ENCODE measurements around the gene C1S.
"Not testable (repeated sequence)": the region's sequence is repeated elsewhere in the genome, so short reads cannot be mapped to it uniquely, and the experiment has no call there.

C1S gene

DNA sequence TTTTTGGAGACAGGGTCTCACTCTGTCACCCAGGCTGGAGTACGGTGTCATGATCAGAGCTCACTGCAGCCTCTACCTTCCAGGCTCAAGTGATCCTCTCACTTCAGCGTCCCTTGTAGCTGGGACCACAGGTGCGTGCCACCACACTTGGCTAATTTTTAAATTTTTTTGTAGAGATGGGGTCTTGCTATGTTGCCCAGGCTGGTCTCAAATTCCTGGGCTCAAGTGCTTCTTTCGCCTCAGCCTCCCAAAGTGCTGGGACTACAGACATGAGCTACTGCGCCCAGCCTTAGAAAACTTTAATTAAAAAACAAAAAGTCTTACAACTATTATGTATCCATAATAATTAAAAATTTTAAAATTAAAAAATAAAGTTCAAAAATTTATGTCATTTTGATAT, 46.7 kb downstream of the C1S start:
- DNase-seq = not testable (repeated sequence)

DNA sequence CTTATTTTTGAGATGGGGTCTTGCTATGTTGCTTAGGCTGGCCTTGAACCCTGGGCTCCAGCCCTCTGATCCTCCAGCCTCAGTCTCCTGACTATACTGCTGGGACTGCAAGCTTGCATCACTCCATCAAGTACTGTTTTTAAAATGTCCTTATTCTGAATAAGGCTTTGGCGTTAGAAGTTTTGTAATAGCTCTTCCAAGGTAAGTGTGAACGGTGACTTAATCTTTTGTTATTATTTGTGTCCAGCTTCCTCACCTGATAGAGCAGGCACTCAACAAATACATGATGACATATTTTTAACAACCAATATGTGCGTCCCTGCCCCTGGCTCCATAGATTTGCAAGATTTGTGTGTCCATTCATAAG, 47.1 kb downstream of the C1S start:
- DNase-seq = no peak

DNA sequence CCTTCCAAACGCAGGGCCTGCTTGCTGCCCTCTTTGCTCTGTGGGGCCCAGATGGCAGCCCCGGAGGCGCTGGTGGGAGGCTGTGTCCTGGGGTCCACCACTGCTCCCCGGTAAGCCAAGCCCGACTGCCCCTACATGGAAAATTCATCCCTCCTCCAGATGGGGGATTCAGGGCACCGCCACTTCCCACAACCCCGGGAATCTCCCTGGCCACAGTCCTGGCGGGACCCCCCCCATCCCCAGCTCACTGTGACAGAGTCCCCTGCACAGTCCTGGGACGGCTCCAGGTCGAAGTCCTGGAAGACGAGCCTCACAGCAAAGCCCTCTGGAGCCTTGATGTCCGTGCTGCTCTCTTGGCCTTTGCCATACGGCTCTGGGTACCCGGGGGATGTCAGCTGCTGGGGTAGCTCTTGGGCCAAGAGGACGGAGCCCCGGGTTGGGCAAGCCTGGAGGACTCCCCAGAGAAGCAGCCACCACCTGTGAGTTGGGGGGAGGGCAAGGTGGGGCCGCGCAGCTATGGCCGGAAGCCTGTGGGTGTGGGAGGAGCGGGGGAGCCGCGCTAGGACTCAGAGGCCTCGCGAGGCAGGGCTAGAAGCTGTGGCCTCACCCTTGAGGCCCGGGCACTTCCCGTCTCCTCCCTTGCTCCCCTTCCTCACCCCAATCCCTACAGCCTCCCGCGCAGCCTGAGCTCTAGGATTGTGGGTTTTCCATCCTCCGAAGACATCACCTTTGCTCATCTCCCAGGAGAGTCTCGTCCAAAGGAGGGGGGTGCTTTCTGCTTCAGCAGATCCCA, 47.7 kb downstream of the C1S start:
- peak; percentile 84 for DNase-seq

DNA sequence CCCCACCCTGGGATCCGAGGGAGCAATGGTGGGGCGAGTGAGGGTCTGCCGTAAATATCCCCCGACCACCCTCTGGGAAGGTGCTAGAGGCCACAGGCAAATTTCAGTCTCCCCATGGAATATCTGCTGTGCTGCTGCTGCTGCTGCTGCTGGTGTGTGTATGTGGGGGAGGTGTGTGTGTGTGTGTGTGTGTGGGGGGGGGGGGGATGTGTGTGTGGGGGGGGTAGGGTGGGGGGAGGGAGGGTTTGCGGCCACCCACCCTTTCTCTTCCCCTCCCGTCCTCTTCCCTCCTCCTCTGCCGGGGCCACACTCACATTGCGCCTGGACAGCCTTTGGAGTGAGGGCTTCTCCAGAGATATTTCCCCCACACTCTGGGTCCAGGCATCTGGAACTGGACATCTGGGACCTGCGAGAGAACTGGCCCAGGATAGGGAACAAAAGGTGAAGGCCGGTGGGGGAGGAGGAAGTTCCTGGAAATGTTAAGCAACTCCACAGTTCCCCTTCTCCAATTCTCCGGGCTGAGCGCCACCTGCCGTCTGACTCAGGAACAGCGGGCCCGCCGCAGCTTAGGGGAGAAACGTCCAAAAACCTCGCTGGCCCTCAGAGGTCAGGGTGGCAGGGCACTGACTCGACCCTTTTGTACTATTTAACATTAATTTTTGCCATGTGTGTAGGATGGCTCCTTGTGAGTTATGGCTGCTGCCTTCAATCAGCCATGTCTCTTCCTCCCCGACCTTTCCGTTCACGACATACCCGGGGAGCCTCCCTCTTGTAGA, 48.5 kb downstream of the C1S start, which contains the start of gene C1RL:
TSS of gene C1RL (minus strand) at position 419 of the 776 bp plus-strand sequence. CDS start at position 385, 34 bp downstream.
- peak; percentile 79 for DNase-seq

DNA sequence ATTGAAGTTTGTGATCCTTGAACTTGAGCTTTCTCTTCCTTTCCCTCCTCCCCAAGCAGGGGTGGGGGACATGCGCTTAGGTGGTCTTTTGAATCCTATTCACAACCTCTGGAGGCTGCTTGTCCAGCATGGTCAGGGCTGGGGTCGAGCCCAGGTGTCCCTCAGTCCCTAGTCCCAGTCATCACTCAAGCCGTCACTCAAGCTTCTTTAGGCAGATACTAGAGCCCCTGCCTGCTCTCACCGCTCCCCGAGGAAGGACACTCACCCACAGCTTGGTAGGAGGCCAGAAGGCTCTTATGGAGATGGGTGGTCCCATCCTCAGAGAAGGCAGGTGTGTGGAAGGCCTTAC, 49.0 kb downstream of the C1S start:
- DNase-seq = no peak

DNA sequence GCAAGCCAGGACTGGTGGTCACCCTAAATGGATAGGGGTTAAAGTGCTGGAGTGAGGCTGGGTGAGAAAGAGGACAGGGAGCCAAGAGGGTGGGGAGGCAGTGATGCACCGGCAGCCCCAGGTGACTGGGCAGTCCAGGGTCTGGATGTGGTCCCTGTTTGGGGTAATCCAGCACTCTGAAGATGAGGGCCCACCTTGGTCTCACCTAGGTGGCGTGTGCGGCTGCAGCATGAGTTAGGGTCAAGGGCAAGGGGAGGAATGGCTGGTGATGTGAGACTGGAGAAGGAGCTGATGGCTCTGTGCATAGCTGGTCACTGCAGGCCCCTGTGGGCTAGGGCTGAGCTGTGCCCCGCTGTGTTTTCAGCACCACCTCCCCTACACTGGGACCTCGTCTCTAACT, 50.1 kb downstream of the C1S start:
- DNase-seq = no peak

DNA sequence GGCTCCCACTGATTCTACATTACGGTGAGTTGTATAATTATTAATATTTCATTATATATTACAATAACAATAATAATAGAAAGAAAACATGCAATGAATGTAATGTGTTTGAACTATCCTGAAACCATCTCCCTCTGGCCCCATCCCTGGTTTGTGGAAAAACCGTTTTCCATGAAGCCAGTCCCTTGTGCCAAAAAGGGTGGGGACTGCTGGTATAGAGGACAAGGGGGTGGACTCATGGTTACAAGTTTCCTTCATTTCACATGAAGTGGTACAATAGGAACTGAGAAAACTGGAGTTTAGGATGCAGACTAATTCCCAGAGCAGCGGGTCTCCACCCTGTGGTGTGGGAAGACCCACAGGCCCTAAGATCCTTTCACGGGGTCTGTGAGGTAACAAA, 51.5 kb downstream of the C1S start:
- no peak for DNase-seq

DNA sequence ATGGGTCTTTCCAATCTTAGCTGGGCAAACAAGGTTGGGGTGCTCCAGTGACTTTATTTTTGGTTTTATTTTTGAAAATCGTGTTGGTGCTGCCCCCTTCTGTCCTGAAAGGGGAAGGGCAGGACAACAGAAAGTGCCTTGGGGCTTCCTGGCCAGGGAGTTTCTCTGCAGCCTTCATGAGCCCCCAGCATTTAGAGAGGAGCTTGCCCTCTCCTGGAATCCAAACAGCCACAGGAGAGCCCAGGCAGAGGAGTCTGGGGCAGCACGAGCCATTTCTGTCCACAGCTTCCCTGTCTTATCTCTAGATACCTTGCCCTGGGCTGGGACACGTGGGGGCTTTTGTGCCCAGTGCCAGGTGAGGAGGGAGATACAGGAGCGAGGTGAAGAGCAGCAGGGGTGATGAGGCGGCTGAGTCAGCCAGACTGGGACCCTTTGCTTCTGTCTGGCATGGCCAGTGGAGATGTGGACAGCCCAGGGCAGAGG, 52.9 kb downstream of the C1S start:
- no peak for DNase-seq

DNA sequence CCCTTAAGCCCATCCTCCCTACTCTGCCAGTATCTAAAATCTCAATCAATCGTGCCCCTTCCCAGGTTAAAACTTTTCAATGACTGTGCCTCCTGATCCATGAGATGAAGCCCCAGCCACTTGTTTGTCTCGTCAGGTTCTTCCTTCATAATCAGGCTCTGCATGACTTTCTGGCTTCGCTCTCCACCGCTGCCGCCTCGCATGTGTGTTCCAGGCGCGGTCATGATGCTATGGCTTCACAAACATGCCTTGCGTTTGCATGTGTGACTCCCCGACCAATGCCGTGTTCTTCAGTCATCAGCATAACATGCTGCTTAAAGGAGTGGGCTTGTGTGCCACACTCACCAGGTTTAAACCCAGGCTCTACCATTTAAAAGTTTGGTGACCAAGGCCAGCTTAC, 53.5 kb downstream of the C1S start:
- no peak for DNase-seq

DNA sequence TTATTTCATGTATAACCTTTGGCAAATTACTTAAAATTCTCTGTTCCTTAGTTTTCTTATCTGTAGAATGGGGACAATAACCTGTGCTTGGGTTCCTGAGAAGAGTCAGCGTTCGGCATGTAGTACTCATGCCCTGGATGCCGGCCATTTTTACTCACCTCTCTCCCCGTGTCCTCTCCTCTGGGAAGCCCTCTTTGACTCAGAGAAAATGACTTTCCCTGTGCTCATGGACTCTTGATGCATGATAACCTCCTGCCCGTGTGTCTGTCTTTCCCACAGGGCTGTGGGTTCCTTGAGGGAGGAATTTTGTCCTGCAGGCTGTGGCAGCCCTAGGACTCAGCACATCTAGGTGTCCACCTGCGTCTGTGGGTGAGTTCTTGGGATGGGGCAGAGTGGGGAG, 54.3 kb downstream of the C1S start:
- no peak for DNase-seq

DNA sequence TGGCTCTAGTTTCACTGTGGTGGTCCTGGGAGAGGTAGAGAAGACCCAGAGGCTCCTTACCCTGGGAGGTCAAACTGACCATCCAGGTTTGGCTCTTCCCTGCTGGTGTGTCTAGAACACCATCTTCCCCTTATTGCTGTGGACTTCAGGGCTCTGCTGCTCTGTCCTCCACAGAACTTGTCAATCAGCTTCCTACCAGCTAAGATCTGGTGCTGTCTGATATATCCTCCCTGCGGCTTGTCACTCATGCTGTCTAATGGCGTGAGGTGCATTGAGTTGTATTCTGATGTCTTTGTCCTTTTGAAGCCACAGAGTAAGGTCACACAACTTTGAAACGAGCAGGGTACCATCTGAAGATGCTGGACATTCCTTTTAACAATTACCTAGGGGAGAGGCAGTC, 55.7 kb downstream of the C1S start:
- DNase-seq = no peak

DNA sequence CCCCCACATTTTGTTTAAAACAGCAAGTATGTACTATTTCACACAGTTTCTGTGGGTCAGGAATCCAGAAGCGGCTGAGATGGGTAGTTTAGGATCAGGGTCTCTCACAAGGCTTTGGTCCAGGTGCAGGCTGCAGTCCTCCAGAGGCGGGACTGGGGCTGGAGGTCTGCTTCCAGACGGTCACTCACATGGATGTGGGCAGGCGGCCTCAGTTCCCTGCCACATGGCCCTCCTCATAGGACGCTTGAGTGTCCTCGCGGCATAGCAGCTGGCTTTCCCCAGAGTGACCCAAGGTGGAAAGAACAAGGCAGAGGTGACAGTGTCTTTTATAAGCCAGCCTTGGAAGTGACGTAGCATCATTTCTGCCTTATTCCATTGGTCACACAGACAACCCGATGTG, 56.4 kb downstream of the C1S start:
- DNase-seq = no peak

DNA sequence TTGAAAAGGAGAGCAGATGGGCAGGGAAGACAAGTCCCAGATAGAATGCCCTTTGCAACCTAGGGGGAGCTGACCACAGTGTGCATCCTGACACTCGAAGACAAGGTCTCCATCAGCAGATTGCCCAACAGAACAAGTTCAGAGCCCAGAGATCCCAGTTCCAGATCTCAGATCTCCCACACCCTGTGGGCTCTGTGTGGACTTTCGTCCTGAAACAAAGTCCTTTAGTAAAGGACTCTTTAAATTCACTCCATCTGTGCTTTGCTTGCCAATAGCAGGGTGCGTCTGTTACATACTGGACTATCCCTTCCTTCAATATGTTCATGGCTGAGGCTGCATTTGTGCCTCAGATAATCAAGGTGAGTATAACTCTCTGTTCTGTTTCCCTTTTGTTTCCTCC, 57.2 kb downstream of the C1S start:
- no peak for DNase-seq

DNA sequence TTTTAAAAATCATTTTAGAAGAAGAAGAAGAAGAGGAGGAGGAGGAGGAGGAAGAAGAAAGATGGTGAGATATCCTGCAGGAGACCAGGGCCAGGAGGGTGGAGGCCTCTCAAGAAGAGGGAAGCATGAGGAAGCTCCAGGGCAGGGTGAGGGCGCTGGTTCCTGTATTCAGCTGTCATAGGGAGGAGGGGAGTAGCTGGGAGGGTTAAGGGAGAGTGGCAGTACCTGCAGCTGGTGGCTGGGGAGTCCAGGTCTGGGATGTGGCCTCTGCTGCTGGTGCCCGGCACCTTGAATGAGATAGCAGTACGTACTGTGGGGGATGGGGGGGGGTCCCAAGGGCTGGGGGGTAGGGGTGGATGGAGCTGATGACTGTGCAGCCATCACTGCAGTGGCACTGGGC, 58.4 kb downstream of the C1S start:
- no peak for DNase-seq

DNA sequence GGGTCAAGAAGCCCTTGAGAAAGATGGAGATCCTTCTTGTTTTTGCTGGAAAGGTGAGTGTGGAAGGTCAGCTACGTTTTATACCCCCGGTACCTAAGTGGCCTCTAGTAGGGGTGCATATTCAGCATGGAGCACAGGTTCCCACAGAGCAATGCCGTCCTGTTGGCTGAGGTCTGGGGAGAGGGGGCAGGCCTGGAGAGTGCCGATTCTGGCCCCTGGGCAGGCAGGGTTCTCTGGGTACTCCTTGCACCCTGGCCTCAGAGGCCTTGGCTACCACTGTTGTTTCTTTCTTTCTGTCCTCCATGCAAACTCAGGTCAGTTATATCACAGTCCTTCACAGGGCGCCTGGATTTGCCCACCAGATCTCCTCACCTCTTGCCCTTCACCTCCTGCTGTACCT, 59.6 kb downstream of the C1S start:
- DNase-seq = no peak
